ENCODE data around the gene COX7A2L.

DNA sequence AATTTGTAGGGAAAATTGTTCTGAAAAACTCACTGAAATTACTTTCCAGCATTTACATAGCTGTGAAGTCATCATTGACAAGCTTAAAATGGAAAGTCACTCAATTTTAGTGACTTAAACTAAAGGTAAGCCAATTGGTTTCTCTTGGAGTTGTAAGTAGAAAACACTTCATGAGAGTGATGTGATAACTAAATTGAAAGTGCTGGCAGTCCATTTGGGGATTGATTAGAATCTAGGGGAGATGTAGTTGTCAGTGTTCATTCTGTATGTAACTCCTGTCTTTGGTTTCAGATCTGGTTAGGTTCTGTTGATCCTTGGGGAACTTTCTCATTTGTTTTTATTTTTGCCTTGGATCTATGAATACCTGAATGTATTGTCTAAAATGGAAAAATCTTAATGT is 53.8 kb downstream of the COX7A2L start:
- TF ChIP-seq EZH2 (IDR thresholded peaks at IDR 0.05; ENCODE audit: borderline replicate concordance, control insufficient read depth, low read depth, low read length): no peak
- TF ChIP-seq, protein P1, sequence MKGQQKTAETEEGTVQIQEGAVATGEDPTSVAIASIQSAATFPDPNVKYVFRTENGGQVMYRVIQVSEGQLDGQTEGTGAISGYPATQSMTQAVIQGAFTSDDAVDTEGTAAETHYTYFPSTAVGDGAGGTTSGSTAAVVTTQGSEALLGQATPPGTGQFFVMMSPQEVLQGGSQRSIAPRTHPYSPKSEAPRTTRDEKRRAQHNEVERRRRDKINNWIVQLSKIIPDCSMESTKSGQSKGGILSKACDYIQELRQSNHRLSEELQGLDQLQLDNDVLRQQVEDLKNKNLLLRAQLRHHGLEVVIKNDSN (IDR thresholded peaks at IDR 0.05; ENCODE audit: borderline replicate concordance, extremely low read length, insufficient read depth, low read depth, low read length): no peak
- TF ChIP-seq ZNF274 (IDR thresholded peaks at IDR 0.05; ENCODE audit: insufficient read depth, insufficient read length): no peak
- TF ChIP-seq, protein P2, sequence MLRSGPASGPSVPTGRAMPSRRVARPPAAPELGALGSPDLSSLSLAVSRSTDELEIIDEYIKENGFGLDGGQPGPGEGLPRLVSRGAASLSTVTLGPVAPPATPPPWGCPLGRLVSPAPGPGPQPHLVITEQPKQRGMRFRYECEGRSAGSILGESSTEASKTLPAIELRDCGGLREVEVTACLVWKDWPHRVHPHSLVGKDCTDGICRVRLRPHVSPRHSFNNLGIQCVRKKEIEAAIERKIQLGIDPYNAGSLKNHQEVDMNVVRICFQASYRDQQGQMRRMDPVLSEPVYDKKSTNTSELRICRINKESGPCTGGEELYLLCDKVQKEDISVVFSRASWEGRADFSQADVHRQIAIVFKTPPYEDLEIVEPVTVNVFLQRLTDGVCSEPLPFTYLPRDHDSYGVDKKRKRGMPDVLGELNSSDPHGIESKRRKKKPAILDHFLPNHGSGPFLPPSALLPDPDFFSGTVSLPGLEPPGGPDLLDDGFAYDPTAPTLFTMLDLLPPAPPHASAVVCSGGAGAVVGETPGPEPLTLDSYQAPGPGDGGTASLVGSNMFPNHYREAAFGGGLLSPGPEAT (IDR thresholded peaks at IDR 0.05; ENCODE audit: low read depth): no peak
- no peak for TF ChIP-seq STAT3 (IDR thresholded peaks at IDR 0.05; ENCODE audit: low read depth, low read length)
- TF ChIP-seq GABPA (IDR thresholded peaks at IDR 0.05; ENCODE audit: low read depth): no peak
- no peak for TF ChIP-seq HCFC1 (IDR thresholded peaks at IDR 0.05; ENCODE audit: low read length)
- no peak for TF ChIP-seq EP300 (IDR thresholded peaks at IDR 0.05; ENCODE audit: borderline replicate concordance in 1 of 2, control insufficient read depth in 1 of 2, low read depth in 2 of 2, low read length in 2 of 2)

Measured in GM12878 (cell line).